ENCODE results near the gene SH2D1A. TPM values are rescaled to one million over a fixed set of nuclear protein-coding genes. Genes with fewer than 3 reads are reported as not detected.

Gene SH2D1A
- total RNA-seq, 1 experiment from 2014 or later = not detected

- Histone ChIP-seq H3K18ac (ENCODE audit: insufficient read length, low read depth, low read length) (no peak overlapping the region), H2BK20ac (ENCODE audit: low read depth, low read length, poor library complexity, severe bottlenecking) (no peak overlapping the region), H2AK5ac (ENCODE audit: insufficient read length, low read length) (no peak overlapping the region), H4K91ac (ENCODE audit: insufficient read length, low read depth, low read length) (no peak overlapping the region), H2BK5ac (ENCODE audit: insufficient read length, low read length) (no peak overlapping the region), H3K4ac (ENCODE audit: low read depth, low read length) (no peak overlapping the region), H4K20me1 (ENCODE audit: control insufficient read depth, insufficient read depth, insufficient read length) (no peaks in the 10 kb centered on the region), H2BK15ac (ENCODE audit: low read depth, low read length) (no peak overlapping the region), H2AFZ (ENCODE audit: low read length) (no peak overlapping the region), H3K79me2 (ENCODE audit: insufficient read depth, low read length) (no peaks in the 10 kb centered on the region), H3K79me1 (ENCODE audit: insufficient read depth, low read depth, low read length, poor library complexity, severe bottlenecking) (no peaks in the 10 kb centered on the region), H3K9me3 (ENCODE audit: control insufficient read depth, low read depth, low read length) (no peaks in the 10 kb centered on the region), H3K27me3 (ENCODE audit: insufficient read depth, low read length) (no peaks in the 10 kb centered on the region), H3K23me2 (ENCODE audit: insufficient read length, low read depth, low read length, poor library complexity, severe bottlenecking) (no peaks in the 10 kb centered on the region), H4K5ac (ENCODE audit: insufficient read length, low read depth, low read length) (no peak overlapping the region), H2BK12ac (ENCODE audit: insufficient read length, low read depth, low read length) (no peak overlapping the region), H3K9ac (ENCODE audit: extremely low read depth, insufficient read length, low read length) (no peak overlapping the region), H3K27ac (ENCODE audit: insufficient read length, low read depth, low read length) (no peak overlapping the region), H3K4me2 (ENCODE audit: insufficient read depth, insufficient read length, low read length) (no peak overlapping the region), H3K56ac (ENCODE audit: insufficient read length, low read depth, low read length) (no peak overlapping the region), H3T11ph (ENCODE audit: low read length) (no peak overlapping the region), H3K23ac (ENCODE audit: insufficient read length, low read depth, low read length) (no peak overlapping the region), H3K4me1 (ENCODE audit: insufficient read depth, low read length) (no peaks in the 10 kb centered on the region), H2BK120ac (ENCODE audit: low read depth, low read length, poor library complexity, severe bottlenecking) (no peak overlapping the region), H3K14ac (ENCODE audit: insufficient read depth, low read length) (no peak overlapping the region), H4K8ac (replicated peaks; ENCODE audit: insufficient read length, low read depth, low read length) (no peak overlapping the region)
- no peaks in the 10 kb centered on the region for H3K36me3 Mint-ChIP-seq (ENCODE audit: insufficient read depth in 1 of 3, low read depth in 3 of 3)
- WGBS (ENCODE audit: extremely low coverage, insufficient read length, low lambda C conversion rate) = no CpG with 5 or more reads among the region's 6 CpGs
- H3K9me3 Mint-ChIP-seq = peaks cover 0 to 1% of the 10 kb centered on the region in 2 experiments; a peak in 1 of 5 replicates
- H3K4me1 Mint-ChIP-seq = peaks cover 0 to 5% of the 10 kb centered on the region in 2 experiments; a peak in 1 of 4 replicates
- no peak overlapping the region for H3K4me3 Mint-ChIP-seq
- no peak for DNase-seq
- no peak for TF ChIP-seq CTCF (conservative IDR thresholded peaks at IDR 0.05)
- no peaks in the 10 kb centered on the region; the same call in 1 of the 2 replicates for H3K27me3 Mint-ChIP-seq (ENCODE audit: low read depth)
- no peak overlapping the region; a peak in 1 of 7 replicates for H3K27ac Mint-ChIP-seq
Observed at GRCh38 chrX:124338733-124339514, 7.4 kb upstream of the SH2D1A start.

All from H9 (cell line).